ENCODE data around the gene DNAJB8.

DNA sequence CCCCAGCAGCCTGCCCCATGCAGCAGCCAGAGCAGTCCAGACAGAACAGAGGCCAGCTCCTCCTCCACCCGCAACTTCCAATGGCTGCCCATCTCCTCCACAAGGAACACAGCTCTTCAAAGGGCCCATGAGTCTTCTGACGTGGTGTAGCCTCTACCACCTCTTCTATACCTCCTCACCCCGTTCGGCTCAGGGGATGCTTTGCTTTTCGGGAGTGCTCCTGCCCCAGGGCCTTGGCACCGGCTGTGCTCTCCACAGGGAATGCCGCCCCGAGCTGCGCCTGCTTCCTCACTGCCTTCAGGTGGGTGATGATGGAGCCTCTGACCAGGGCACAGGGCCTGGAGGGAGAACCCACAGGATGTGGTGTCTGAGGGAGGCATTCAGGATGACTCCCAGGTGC, 14.6 kb downstream of the DNAJB8 start:
- TF ChIP-seq POLR2A (IDR thresholded peaks at IDR 0.05): no peak
- TF ChIP-seq, protein P1, sequence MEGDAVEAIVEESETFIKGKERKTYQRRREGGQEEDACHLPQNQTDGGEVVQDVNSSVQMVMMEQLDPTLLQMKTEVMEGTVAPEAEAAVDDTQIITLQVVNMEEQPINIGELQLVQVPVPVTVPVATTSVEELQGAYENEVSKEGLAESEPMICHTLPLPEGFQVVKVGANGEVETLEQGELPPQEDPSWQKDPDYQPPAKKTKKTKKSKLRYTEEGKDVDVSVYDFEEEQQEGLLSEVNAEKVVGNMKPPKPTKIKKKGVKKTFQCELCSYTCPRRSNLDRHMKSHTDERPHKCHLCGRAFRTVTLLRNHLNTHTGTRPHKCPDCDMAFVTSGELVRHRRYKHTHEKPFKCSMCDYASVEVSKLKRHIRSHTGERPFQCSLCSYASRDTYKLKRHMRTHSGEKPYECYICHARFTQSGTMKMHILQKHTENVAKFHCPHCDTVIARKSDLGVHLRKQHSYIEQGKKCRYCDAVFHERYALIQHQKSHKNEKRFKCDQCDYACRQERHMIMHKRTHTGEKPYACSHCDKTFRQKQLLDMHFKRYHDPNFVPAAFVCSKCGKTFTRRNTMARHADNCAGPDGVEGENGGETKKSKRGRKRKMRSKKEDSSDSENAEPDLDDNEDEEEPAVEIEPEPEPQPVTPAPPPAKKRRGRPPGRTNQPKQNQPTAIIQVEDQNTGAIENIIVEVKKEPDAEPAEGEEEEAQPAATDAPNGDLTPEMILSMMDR (IDR thresholded peaks at IDR 0.05): no peak
- TF ChIP-seq EP300 (IDR thresholded peaks at IDR 0.05): no peak
